ENCODE results near the gene RBM17.
"Not testable (repeated sequence)": the region's sequence is repeated elsewhere in the genome, so short reads cannot be mapped to it uniquely, and the experiment has no call there.

RBM17 gene

GRCh38 chr10:6088721-6089333, at the start of gene RBM17:
RBM17 (plus strand) TSS chr10:6089034; CDS start chr10:6097066, 8,032 bp downstream.
- DNase-seq: peak; percentile 21 to 95 (median 86)

GRCh38 chr10:6039711-6040110, 49.1 kb upstream of the RBM17 start:
- DNase-seq: no peak

GRCh38 chr10:6040205-6040604, 48.6 kb upstream of the RBM17 start:
- DNase-seq: no peak

GRCh38 chr10:6043377-6043776, 45.5 kb upstream of the RBM17 start:
- not testable (repeated sequence) for DNase-seq

GRCh38 chr10:6044060-6044459, 44.8 kb upstream of the RBM17 start:
- DNase-seq: no peak

- no peak for DNase-seq
Measured at GRCh38 chr10:6044751-6045313, 44.0 kb upstream of the RBM17 start.

- DNase-seq: no peak
Measured at GRCh38 chr10:6045314-6045848, 43.5 kb upstream of the RBM17 start.

- no peak for DNase-seq
Measured at GRCh38 chr10:6045878-6046772, 42.7 kb upstream of the RBM17 start.

- DNase-seq: no peak
Measured at GRCh38 chr10:6046773-6047611, 41.8 kb upstream of the RBM17 start.

GRCh38 chr10:6047847-6048246, 41.0 kb upstream of the RBM17 start:
- DNase-seq: no peak

- no peak for DNase-seq
Measured at GRCh38 chr10:6048281-6049030, 40.4 kb upstream of the RBM17 start.

GRCh38 chr10:6049031-6049400, 39.8 kb upstream of the RBM17 start:
- no peak for DNase-seq

- DNase-seq: peak in 2 of 56 donors; percentile 11 to 20
Measured at GRCh38 chr10:6050801-6051445, 37.9 kb upstream of the RBM17 start.

GRCh38 chr10:6052247-6053221, 36.3 kb upstream of the RBM17 start:
- DNase-seq: peak in 3 of 56 donors; percentile 16 to 32 (median 22)

- no peak for DNase-seq
Measured at GRCh38 chr10:6053303-6053702, 35.5 kb upstream of the RBM17 start.

- no peak for DNase-seq
Measured at GRCh38 chr10:6053816-6054631, 34.8 kb upstream of the RBM17 start.

- DNase-seq: no peak
Measured at GRCh38 chr10:6054884-6055283, 34.0 kb upstream of the RBM17 start.

- no peak for DNase-seq
Measured at GRCh38 chr10:6055929-6056328, 32.9 kb upstream of the RBM17 start.
